Stimulated activated CD4-positive, alpha-beta T cell treated with anti-CD3 and anti-CD28 coated beads, TNF-alpha, amount 100 ng/mL, for 24 hours (primary cell): ENCODE measurements around the gene ACE.

ENCODE experiments used
- DNase-seq, 3 experiments: peaks; one replicate each; pipeline ENCODE4 v3.0.0-alpha.2; 2020; ENCODE audit warnings: low read depth in 3 of 3

ACE gene

GRCh38 chr17:63476854-63477479, at the start of gene ACE:
TSS of gene ACE (plus strand) at chr17:63477061. CDS start at chr17:63477095, 34 bp downstream.
- peak in 1 of 3 experiments; percentile 42 for DNase-seq

- no peak for DNase-seq
Observed at GRCh38 chr17:63429766-63430165, 47.1 kb upstream of the ACE start.

GRCh38 chr17:63430223-63430622, 46.6 kb upstream of the ACE start:
- DNase-seq = no peak

GRCh38 chr17:63431618-63431938, 45.3 kb upstream of the ACE start:
- no peak for DNase-seq

- no peak for DNase-seq
Observed at GRCh38 chr17:63431939-63432804, 44.7 kb upstream of the ACE start.

- DNase-seq = no peak
Observed at GRCh38 chr17:63433746-63434591, 42.9 kb upstream of the ACE start.

GRCh38 chr17:63434951-63435571, 41.8 kb upstream of the ACE start:
- DNase-seq = no peak

GRCh38 chr17:63435681-63436522, 41.0 kb upstream of the ACE start:
- DNase-seq = no peak

- DNase-seq = no peak
Observed at GRCh38 chr17:63436523-63437110, 40.2 kb upstream of the ACE start.

GRCh38 chr17:63437287-63438091, 39.4 kb upstream of the ACE start:
- no peak for DNase-seq

GRCh38 chr17:63438092-63439051, 38.5 kb upstream of the ACE start:
- no peak for DNase-seq

- DNase-seq = no peak
Observed at GRCh38 chr17:63439687-63440086, 37.2 kb upstream of the ACE start.

- no peak for DNase-seq
Observed at GRCh38 chr17:63440127-63440769, 36.6 kb upstream of the ACE start.

- DNase-seq = no peak
Observed at GRCh38 chr17:63440770-63441335, 36.0 kb upstream of the ACE start.

GRCh38 chr17:63441654-63442053, 35.2 kb upstream of the ACE start:
- DNase-seq = no peak

- DNase-seq = no peak
Observed at GRCh38 chr17:63442074-63442473, 34.8 kb upstream of the ACE start.

GRCh38 chr17:63442549-63443035, 34.3 kb upstream of the ACE start:
- DNase-seq = no peak

GRCh38 chr17:63443053-63443452, 33.8 kb upstream of the ACE start:
- DNase-seq = no peak
